HG03045 (cell line): ENCODE measurements around the gene MARK2.

Experiments used
- ATAC-seq: cut with Tn5 transposase; IDR thresholded peaks from one replicate; pipeline ENCODE4 v1.9.1; 2021; ENCODE audit warnings: mild to moderate bottlenecking, moderate library complexity; ENCODE audit not compliant: unreplicated experiment

The MARK2 gene

GRCh38 chr11:63879598-63880402 is 40.9 kb downstream of the MARK2 start:
- ATAC-seq, result no peak

- ATAC-seq, result no peak
These were observed 41.5 kb downstream of the MARK2 start for GRCh38 chr11:63880403-63880790.

GRCh38 chr11:63882555-63883242 is 43.8 kb downstream of the MARK2 start:
- no peak for ATAC-seq

GRCh38 chr11:63883791-63884190 is 44.9 kb downstream of the MARK2 start:
- no peak for ATAC-seq

GRCh38 chr11:63884196-63884932 is 45.5 kb downstream of the MARK2 start:
- no peak for ATAC-seq

- ATAC-seq, result no peak
These were observed 48.6 kb downstream of the MARK2 start for GRCh38 chr11:63887386-63887999.

GRCh38 chr11:63888170-63889086 is 49.5 kb downstream of the MARK2 start:
- ATAC-seq, result peak; percentile 63

GRCh38 chr11:63889344-63889743 is 50.4 kb downstream of the MARK2 start:
- ATAC-seq, result no peak

GRCh38 chr11:63890368-63890767 is 51.5 kb downstream of the MARK2 start:
- no peak for ATAC-seq

GRCh38 chr11:63892228-63892627 is 53.3 kb downstream of the MARK2 start:
- ATAC-seq, result no peak

GRCh38 chr11:63893355-63893754 is 54.4 kb downstream of the MARK2 start:
- ATAC-seq, result no peak

- no peak for ATAC-seq
These were observed 57.2 kb downstream of the MARK2 start for GRCh38 chr11:63896071-63896470.

GRCh38 chr11:63897459-63898146 is 58.7 kb downstream of the MARK2 start:
- ATAC-seq, result no peak

GRCh38 chr11:63901660-63902059 is 62.8 kb downstream of the MARK2 start:
- ATAC-seq, result no peak

GRCh38 chr11:63903884-63904283 is 65.0 kb downstream of the MARK2 start:
- ATAC-seq, result no peak

- no peak for ATAC-seq
These were observed 65.8 kb downstream of the MARK2 start for GRCh38 chr11:63904743-63905142.

- no peak for ATAC-seq
These were observed 66.3 kb downstream of the MARK2 start for GRCh38 chr11:63905179-63905578.

GRCh38 chr11:63906087-63906486 is 67.2 kb downstream of the MARK2 start:
- ATAC-seq, result no peak

GRCh38 chr11:63906585-63906984 is 67.7 kb downstream of the MARK2 start:
- ATAC-seq, result no peak

- no peak for ATAC-seq
These were observed 68.2 kb downstream of the MARK2 start for GRCh38 chr11:63907063-63907462.
